Stomach (tissue), 4 donors: ENCODE results near the gene KCNQ1.

ENCODE experiments used
- CTCF ChIP-seq, 7 experiments: fragments of 450-650 bp in 4 of 7; fragments of 200-600 bp in 3 of 7; sonication (generic) in 3 of 7; IDR thresholded peaks; one replicate each; pipeline ENCODE4 v1.5.1; 2016 to 2019; ENCODE audit warnings: antibody characterized with exemption in 7 of 7, control low read depth in 2 of 7, mild to moderate bottlenecking in 1 of 7
- EP300 ChIP-seq: sonication (generic); formaldehyde crosslinking; IDR thresholded peaks from one replicate; pipeline ENCODE4 v1.6.1; 2017; ENCODE audit warnings: antibody characterized with exemption
- POLR2A ChIP-seq, 4 donors: fragments of 450-650 bp; IDR thresholded peaks; one replicate each; pipeline ENCODE4 v1.6.1; 2016; ENCODE audit warnings: antibody characterized with exemption in 4 of 4, control low read depth in 2 of 4, mild to moderate bottlenecking in 1 of 4, moderate library complexity in 1 of 4
- POLR2AphosphoS5 ChIP-seq, 3 donors: sonication (generic); formaldehyde crosslinking; IDR thresholded peaks; one replicate each; pipeline ENCODE4 v1.6.1; 2016; ENCODE audit warnings: antibody characterized with exemption in 3 of 3

DNA sequence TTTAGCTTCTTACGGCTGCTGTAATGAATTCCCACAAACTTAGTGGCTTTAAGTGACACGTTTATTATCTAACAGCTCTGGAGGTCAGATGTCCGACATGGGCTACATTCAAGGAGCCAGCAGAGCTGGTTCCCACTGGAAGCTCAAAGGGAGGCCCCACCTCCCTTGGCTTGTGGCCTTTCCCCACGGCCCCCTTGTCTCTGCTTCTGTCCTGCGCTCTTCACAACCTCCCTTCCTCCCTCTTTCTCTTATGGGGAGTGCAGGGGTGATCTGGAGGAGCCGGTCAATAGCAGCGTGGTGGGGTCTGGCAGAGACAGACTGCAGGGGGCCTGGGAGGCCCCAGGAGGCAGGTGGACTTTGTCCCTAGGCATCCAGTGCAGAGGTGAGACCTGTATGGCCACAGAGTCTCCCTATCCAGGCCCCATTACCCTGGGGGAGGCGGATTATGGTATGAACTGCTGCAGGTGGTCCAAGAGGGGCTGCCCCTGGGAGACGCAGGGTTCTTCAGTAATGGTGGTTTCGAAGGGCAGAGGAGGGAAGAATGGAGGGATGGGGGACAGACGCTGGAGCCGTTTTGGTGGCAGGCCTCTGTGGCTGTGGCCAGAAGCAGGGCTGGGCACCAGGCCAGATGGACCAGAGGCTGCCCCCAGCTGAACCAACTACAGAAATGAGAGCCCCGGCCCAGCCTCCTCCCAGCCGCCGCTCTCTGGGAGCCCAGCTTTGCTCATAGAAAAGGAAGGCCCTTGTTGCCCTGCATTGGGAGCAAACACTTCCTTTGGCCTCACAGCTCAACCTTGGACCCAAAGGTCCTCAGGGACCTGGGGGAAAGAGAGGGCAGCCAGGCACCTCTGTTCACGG, 285.7 kb downstream of the KCNQ1 start:
- no peak for TF ChIP-seq CTCF (IDR thresholded peaks at IDR 0.05)
- TF ChIP-seq POLR2A (IDR thresholded peaks at IDR 0.05), result no peak
- no peak for TF ChIP-seq POLR2AphosphoS5 (IDR thresholded peaks at IDR 0.05)
- TF ChIP-seq EP300, result no peak
